Stomach (tissue), 4 donors: ENCODE results near the gene EIF2B2.

Experiments
- EP300 ChIP-seq: sonication (generic); formaldehyde crosslinking; IDR thresholded peaks from one replicate; pipeline ENCODE4 v1.6.1; 2017; ENCODE audit warnings: antibody characterized with exemption
- POLR2A ChIP-seq, 4 donors: fragments of 450-650 bp; IDR thresholded peaks; one replicate each; pipeline ENCODE4 v1.6.1; 2016; ENCODE audit warnings: antibody characterized with exemption in 4 of 4, control low read depth in 2 of 4, mild to moderate bottlenecking in 1 of 4, moderate library complexity in 1 of 4
- POLR2AphosphoS5 ChIP-seq, 3 donors: sonication (generic); formaldehyde crosslinking; IDR thresholded peaks; one replicate each; pipeline ENCODE4 v1.6.1; 2016; ENCODE audit warnings: antibody characterized with exemption in 3 of 3
- TF ChIP-seq, protein P1 (sequence below), 7 experiments: fragments of 450-650 bp in 4 of 7; fragments of 200-600 bp in 3 of 7; sonication (generic) in 3 of 7; IDR thresholded peaks; one replicate each; pipeline ENCODE4 v1.5.1; 2016 to 2019; ENCODE audit warnings: antibody characterized with exemption in 7 of 7, control low read depth in 2 of 7, mild to moderate bottlenecking in 1 of 7

- TF ChIP-seq, protein P1, sequence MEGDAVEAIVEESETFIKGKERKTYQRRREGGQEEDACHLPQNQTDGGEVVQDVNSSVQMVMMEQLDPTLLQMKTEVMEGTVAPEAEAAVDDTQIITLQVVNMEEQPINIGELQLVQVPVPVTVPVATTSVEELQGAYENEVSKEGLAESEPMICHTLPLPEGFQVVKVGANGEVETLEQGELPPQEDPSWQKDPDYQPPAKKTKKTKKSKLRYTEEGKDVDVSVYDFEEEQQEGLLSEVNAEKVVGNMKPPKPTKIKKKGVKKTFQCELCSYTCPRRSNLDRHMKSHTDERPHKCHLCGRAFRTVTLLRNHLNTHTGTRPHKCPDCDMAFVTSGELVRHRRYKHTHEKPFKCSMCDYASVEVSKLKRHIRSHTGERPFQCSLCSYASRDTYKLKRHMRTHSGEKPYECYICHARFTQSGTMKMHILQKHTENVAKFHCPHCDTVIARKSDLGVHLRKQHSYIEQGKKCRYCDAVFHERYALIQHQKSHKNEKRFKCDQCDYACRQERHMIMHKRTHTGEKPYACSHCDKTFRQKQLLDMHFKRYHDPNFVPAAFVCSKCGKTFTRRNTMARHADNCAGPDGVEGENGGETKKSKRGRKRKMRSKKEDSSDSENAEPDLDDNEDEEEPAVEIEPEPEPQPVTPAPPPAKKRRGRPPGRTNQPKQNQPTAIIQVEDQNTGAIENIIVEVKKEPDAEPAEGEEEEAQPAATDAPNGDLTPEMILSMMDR (IDR thresholded peaks at IDR 0.05): no peak
- TF ChIP-seq POLR2AphosphoS5 (IDR thresholded peaks at IDR 0.05): no peak
- TF ChIP-seq EP300: no peak
- TF ChIP-seq POLR2A (IDR thresholded peaks at IDR 0.05): no peak
Measured at GRCh38 chr14:74981462-74981782, 21.3 kb upstream of the EIF2B2 start.
